Hair follicular keratinocyte (primary cell): Measurements from ENCODE around the gene PRORP. TPM values are rescaled to one million over a fixed set of nuclear protein-coding genes. Genes with fewer than 3 reads are reported as not detected.

Experiments
- total RNA-seq: library from RNA; depleted of rRNA; stranded (reverse); fragments of >200 nt; gene quantifications from 2 replicates; pipeline ENCODE4 v1.2.3, GENCODE V29; 2015

The PRORP gene
- 56.6 and 58.0 TPM in 2 replicates for total RNA-seq

GRCh38 chr14:35121887-35122695 is at the start of gene PRORP, which contains the start of gene PPP2R3C:
PRORP (plus strand) TSS chr14:35122552; CDS start chr14:35123246, 694 bp downstream.
PPP2R3C (minus strand) TSS chr14:35121990; CDS start chr14:35121959, 31 bp downstream.

Other genes starting within 250 kb of the PRORP start
- gene BAZ1A, start 247.2 kb upstream of the PRORP start, total RNA-seq = 30.2 and 34.4 TPM in 2 replicates
- 58.6 and 66.1 TPM in 2 replicates for gene SRP54, start 139.6 kb upstream of the PRORP start, total RNA-seq
- 43.1 and 57.1 TPM in 2 replicates for gene FAM177A1, start 76.3 kb upstream of the PRORP start, total RNA-seq
- gene PPP2R3C, start 562 bp upstream of the PRORP start, total RNA-seq = 10.5 and 15.9 TPM in 2 replicates
- gene PSMA6, start 169.8 kb downstream of the PRORP start, total RNA-seq = 188 and 247 TPM in 2 replicates